HL-60 (cell line): ENCODE data around the gene SHC1.

Experiments used
- GABPA ChIP-seq: IDR thresholded peaks from 2 replicates; pipeline ENCODE4 v1.6.1; 2012; ENCODE audit warnings: low read depth
- POLR2AphosphoS5 ChIP-seq: IDR thresholded peaks from 2 replicates; pipeline ENCODE4 v1.6.1; 2012; ENCODE audit warnings: low read depth
- SPI1 ChIP-seq: IDR thresholded peaks from 2 replicates; pipeline ENCODE4 v1.6.1; 2012; ENCODE audit warnings: low read depth, mild to moderate bottlenecking, borderline replicate concordance
- TF ChIP-seq, protein P1 (sequence below): IDR thresholded peaks from one replicate; pipeline ENCODE4 v1.5.1; 2011; ENCODE audit warnings: low read length, control low read depth, inconsistent platforms; ENCODE audit not compliant: insufficient read depth
- TF ChIP-seq, protein P2 (sequence below): IDR thresholded peaks from 2 replicates; pipeline ENCODE4 v1.6.1; 2012; ENCODE audit warnings: low read depth; ENCODE audit not compliant: insufficient replicate concordance

DNA sequence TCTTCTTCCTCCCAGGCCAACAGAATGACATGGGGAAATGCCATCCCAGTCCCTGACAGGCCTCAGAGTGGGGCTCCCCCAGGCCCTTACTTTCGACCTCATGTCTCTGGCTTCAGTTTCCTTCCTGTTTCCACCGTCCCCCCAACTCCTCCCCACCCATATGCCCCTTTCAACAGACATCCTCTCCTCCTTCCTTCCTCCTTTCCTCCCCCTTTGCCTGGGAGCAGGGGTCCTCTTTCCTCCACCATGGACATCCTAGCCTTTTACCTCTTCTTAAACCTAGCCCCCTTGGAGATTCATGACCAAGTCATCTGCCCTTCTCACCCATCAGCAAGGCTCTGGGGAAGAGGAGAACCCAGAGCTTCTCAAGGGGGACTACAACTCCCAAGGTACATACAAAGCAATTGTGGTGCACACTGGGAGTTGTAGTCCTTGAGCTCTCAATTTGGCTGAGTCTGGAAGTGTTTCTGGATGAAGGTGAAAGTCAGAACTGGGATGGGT, 36.1 kb upstream of the SHC1 start:
- TF ChIP-seq, protein P1, sequence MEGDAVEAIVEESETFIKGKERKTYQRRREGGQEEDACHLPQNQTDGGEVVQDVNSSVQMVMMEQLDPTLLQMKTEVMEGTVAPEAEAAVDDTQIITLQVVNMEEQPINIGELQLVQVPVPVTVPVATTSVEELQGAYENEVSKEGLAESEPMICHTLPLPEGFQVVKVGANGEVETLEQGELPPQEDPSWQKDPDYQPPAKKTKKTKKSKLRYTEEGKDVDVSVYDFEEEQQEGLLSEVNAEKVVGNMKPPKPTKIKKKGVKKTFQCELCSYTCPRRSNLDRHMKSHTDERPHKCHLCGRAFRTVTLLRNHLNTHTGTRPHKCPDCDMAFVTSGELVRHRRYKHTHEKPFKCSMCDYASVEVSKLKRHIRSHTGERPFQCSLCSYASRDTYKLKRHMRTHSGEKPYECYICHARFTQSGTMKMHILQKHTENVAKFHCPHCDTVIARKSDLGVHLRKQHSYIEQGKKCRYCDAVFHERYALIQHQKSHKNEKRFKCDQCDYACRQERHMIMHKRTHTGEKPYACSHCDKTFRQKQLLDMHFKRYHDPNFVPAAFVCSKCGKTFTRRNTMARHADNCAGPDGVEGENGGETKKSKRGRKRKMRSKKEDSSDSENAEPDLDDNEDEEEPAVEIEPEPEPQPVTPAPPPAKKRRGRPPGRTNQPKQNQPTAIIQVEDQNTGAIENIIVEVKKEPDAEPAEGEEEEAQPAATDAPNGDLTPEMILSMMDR: no peak
- TF ChIP-seq POLR2AphosphoS5 (peak; percentile 43; the same call in 1 of the 2 replicates), GABPA (no peak), SPI1 (peak; percentile 26; the same call in 1 of the 2 replicates)
- TF ChIP-seq, protein P2, sequence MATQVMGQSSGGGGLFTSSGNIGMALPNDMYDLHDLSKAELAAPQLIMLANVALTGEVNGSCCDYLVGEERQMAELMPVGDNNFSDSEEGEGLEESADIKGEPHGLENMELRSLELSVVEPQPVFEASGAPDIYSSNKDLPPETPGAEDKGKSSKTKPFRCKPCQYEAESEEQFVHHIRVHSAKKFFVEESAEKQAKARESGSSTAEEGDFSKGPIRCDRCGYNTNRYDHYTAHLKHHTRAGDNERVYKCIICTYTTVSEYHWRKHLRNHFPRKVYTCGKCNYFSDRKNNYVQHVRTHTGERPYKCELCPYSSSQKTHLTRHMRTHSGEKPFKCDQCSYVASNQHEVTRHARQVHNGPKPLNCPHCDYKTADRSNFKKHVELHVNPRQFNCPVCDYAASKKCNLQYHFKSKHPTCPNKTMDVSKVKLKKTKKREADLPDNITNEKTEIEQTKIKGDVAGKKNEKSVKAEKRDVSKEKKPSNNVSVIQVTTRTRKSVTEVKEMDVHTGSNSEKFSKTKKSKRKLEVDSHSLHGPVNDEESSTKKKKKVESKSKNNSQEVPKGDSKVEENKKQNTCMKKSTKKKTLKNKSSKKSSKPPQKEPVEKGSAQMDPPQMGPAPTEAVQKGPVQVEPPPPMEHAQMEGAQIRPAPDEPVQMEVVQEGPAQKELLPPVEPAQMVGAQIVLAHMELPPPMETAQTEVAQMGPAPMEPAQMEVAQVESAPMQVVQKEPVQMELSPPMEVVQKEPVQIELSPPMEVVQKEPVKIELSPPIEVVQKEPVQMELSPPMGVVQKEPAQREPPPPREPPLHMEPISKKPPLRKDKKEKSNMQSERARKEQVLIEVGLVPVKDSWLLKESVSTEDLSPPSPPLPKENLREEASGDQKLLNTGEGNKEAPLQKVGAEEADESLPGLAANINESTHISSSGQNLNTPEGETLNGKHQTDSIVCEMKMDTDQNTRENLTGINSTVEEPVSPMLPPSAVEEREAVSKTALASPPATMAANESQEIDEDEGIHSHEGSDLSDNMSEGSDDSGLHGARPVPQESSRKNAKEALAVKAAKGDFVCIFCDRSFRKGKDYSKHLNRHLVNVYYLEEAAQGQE: no peak
